ENCODE data around the gene ATXN7.

DNA sequence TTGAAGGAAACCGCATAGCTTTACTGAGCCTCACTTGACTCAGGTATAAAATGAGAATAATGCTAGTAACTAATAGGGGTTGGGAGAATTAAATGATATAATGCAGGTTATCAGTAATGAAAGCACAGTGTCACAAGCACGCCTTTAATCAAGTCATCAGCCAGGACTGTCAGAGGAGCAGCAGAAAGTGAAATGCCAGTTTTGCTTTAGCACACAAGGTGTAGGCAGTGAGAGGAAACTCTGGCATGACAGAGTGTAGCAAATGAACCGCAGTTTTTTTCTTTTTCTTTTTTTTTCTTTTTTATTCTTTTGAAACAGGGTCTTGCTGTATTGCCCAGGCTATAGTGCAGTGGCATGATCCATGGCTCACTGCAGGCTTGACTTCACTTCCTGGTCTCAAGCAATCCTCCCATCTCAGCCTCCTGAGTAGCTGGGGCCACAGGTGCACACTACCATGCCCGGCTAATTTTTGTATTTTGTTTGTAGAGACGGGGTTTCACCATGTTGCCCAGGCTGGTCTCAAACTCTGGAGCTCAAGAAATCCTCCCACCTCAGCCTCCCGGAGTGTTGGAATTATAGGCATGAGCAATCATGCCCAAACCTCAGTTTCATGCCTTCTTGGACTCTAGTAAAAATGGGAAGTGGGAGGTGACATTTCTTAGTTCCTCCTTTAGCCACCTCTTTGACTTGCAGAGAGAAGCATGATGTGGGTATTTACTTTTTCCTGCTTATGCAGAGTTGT lies 58.2 kb downstream of the ATXN7 start:
- TF ChIP-seq POLR2AphosphoS5 (IDR thresholded peaks at IDR 0.05) (no peak), POLR2A (IDR thresholded peaks at IDR 0.05) (no peak), EP300 (IDR thresholded peaks at IDR 0.05) (no peak)
- TF ChIP-seq, protein P1, sequence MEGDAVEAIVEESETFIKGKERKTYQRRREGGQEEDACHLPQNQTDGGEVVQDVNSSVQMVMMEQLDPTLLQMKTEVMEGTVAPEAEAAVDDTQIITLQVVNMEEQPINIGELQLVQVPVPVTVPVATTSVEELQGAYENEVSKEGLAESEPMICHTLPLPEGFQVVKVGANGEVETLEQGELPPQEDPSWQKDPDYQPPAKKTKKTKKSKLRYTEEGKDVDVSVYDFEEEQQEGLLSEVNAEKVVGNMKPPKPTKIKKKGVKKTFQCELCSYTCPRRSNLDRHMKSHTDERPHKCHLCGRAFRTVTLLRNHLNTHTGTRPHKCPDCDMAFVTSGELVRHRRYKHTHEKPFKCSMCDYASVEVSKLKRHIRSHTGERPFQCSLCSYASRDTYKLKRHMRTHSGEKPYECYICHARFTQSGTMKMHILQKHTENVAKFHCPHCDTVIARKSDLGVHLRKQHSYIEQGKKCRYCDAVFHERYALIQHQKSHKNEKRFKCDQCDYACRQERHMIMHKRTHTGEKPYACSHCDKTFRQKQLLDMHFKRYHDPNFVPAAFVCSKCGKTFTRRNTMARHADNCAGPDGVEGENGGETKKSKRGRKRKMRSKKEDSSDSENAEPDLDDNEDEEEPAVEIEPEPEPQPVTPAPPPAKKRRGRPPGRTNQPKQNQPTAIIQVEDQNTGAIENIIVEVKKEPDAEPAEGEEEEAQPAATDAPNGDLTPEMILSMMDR (IDR thresholded peaks at IDR 0.05) = no peak

Measured in stomach (tissue), 4 donors.